ENCODE data around the gene ADAMTSL5. TPM values are rescaled to one million over a fixed set of nuclear protein-coding genes. Genes with fewer than 3 reads are reported as not detected.

ADAMTSL5 gene
- total RNA-seq, 1 donor from 2014 or later, result 0.58 TPM

- TF ChIP-seq CTCF (IDR thresholded peaks at IDR 0.05; ENCODE audit: insufficient read depth, low read length, poor library complexity, severe bottlenecking), result no peak
- peaks cover 38% of the 10 kb centered on the region for H3K27me3 ChIP-seq (ENCODE audit: control insufficient read depth, insufficient read depth, low read length)
- no peak for DNase-seq (ENCODE audit: low read depth)
- no peaks in the 10 kb centered on the region for H3K36me3 ChIP-seq (ENCODE audit: control insufficient read depth, insufficient read depth, low read length)
- H3K4me3 ChIP-seq (ENCODE audit: low read depth, low read length), result no peak overlapping the region
Observed at GRCh38 chr19:1461862-1462261, 51.0 kb downstream of the ADAMTSL5 start.

GRCh38 chr19:1460033-1460995 lies 52.5 kb downstream of the ADAMTSL5 start:
- no peak for DNase-seq (ENCODE audit: low read depth)
- peaks cover 38% of the 10 kb centered on the region for H3K27me3 ChIP-seq (ENCODE audit: control insufficient read depth, insufficient read depth, low read length)
- no peak for TF ChIP-seq CTCF (IDR thresholded peaks at IDR 0.05; ENCODE audit: insufficient read depth, low read length, poor library complexity, severe bottlenecking)
- no peaks in the 10 kb centered on the region for H3K36me3 ChIP-seq (ENCODE audit: control insufficient read depth, insufficient read depth, low read length)
- no peak overlapping the region for H3K4me3 ChIP-seq (ENCODE audit: low read depth, low read length)

- Histone ChIP-seq H3K4me3 (ENCODE audit: low read depth, low read length) (no peak overlapping the region), H3K36me3 (ENCODE audit: control insufficient read depth, insufficient read depth, low read length) (no peaks in the 10 kb centered on the region), H3K27me3 (ENCODE audit: control insufficient read depth, insufficient read depth, low read length) (peaks cover 38% of the 10 kb centered on the region)
- no peak for TF ChIP-seq CTCF (IDR thresholded peaks at IDR 0.05; ENCODE audit: insufficient read depth, low read length, poor library complexity, severe bottlenecking)
- no peak for DNase-seq (ENCODE audit: low read depth)
Observed at GRCh38 chr19:1459479-1459878, 53.3 kb downstream of the ADAMTSL5 start.

- Histone ChIP-seq H3K27me3 (ENCODE audit: control insufficient read depth, insufficient read depth, low read length) (peaks cover 52% of the 10 kb centered on the region), H3K4me3 (ENCODE audit: low read depth, low read length) (no peak overlapping the region), H3K36me3 (ENCODE audit: control insufficient read depth, insufficient read depth, low read length) (no peaks in the 10 kb centered on the region)
- no peak for DNase-seq (ENCODE audit: low read depth)
- no peak for TF ChIP-seq CTCF (IDR thresholded peaks at IDR 0.05; ENCODE audit: insufficient read depth, low read length, poor library complexity, severe bottlenecking)
Observed at GRCh38 chr19:1457892-1458291, 54.9 kb downstream of the ADAMTSL5 start.

GRCh38 chr19:1457031-1457739 lies 55.6 kb downstream of the ADAMTSL5 start:
- TF ChIP-seq CTCF (IDR thresholded peaks at IDR 0.05; ENCODE audit: insufficient read depth, low read length, poor library complexity, severe bottlenecking), result no peak
- Histone ChIP-seq H3K27me3 (ENCODE audit: control insufficient read depth, insufficient read depth, low read length) (peaks cover 59% of the 10 kb centered on the region), H3K4me3 (ENCODE audit: low read depth, low read length) (no peak overlapping the region), H3K36me3 (ENCODE audit: control insufficient read depth, insufficient read depth, low read length) (no peaks in the 10 kb centered on the region)
- no peak for DNase-seq (ENCODE audit: low read depth)

Measured in kidney epithelial cell (primary cell).